ENCODE data around the gene CLEC12A. TPM values are rescaled to one million over a fixed set of nuclear protein-coding genes. Genes with fewer than 3 reads are reported as not detected.

Gene CLEC12A
- total RNA-seq, 1 experiment from 2014 or later: not detected

- Histone ChIP-seq H3K9ac (ENCODE audit: low read length) (no peak within 1 kb of the TSS), H3K27me3 (ENCODE audit: insufficient read depth, low read length) (no peaks in the 10 kb centered on the region), H3K79me2 (ENCODE audit: insufficient read depth, low read length) (no peaks in the 10 kb centered on the region), H3K4me2 (ENCODE audit: low read length) (no peak within 1 kb of the TSS), H3K9me3 (ENCODE audit: control insufficient read depth in 1 of 2, insufficient read depth in 1 of 2, low read depth in 1 of 2, low read length in 2 of 2) (no peaks in the 10 kb centered on the region), H3K4me3 (replicated peaks in 1 of 2; ENCODE audit: low read depth in 1 of 2, low read length in 2 of 2) (no peak within 1 kb of the TSS), H3K27ac (ENCODE audit: low read depth, low read length) (no peak within 1 kb of the TSS), H2AFZ (ENCODE audit: low read depth, low read length, poor library complexity, severe bottlenecking) (no peak within 1 kb of the TSS), H3K9me2 (ENCODE audit: insufficient read depth) (no peaks in the 10 kb centered on the region), H4K20me1 (ENCODE audit: insufficient read depth) (no peaks in the 10 kb centered on the region), H3K36me3 (ENCODE audit: control insufficient read depth in 1 of 2, insufficient read depth in 2 of 2, low read length in 2 of 2) (no peaks in the 10 kb centered on the region), H3K4me1 (ENCODE audit: control insufficient read depth in 1 of 2, insufficient read depth in 2 of 2, low read length in 2 of 2) (no peaks in the 10 kb centered on the region)
- ChIA-PET RAD21 (ENCODE audit: low non-redundant PET in 1 of 2, low total read pairs in 2 of 2, uncharacterized antibody in 2 of 2, unreplicated experiment in 2 of 2) (no interaction called here), CTCF (no interaction called here), POLR2A (no interaction called here)
- ATAC-seq (no peak), DNase-seq (ENCODE audit: low read depth, low spot score) (no peak)
- no peak for TF ChIP-seq SP1 (IDR thresholded peaks at IDR 0.05; ENCODE audit: low read depth)
- intact Hi-C loops (cut with micrococcal nuclease): loop anchor here (10.0 kb wide), 1 partner anchor 734 kb away; no protein-coding TSS in a partner anchor
- BruUV-seq (replicated peaks): no TSS peak
Observed at GRCh38 chr12:10030446-10030845, 59.2 kb downstream of the CLEC12A start, which contains the start of gene CLEC9A. Gene CLEC9A, plus strand, starts transcription at chr12:10030682. Its CDS starts 22,006 bp downstream, at chr12:10052688.

DNA sequence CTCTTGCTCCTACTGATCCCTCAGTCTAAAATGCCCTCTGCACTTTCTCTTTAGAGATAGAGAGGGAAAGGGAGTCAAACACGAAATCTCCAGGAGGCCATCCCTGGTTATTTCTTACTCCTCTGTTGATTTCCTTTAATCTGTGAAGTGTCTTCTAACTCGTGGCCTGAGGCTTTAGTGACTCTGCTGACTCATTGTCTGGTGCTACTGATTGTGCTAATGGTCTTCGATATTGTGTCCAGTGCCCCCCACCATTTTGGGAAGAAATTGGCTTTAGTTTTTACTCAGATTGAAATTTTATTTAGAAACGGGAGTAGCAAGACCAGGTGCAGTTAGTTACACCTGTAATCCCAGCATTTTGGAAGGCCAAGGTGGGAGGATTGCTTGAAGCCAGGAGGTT is 60.1 kb downstream of the CLEC12A start:
- CTCF ChIA-PET: no interaction called here
- H3K9me3 ChIP-seq (ENCODE audit: control insufficient read depth in 1 of 2, insufficient read depth in 1 of 2, low read depth in 1 of 2, low read length in 2 of 2): no peaks in the 10 kb centered on the region
- no peaks in the 10 kb centered on the region for H3K27me3 ChIP-seq (ENCODE audit: insufficient read depth, low read length)
- no TSS peak for BruUV-seq (replicated peaks)
- POLR2A ChIA-PET: no interaction called here
- H3K9me2 ChIP-seq (ENCODE audit: insufficient read depth): no peaks in the 10 kb centered on the region
- TF ChIP-seq SRF (IDR thresholded peaks at IDR 0.05; ENCODE audit: low read depth) (no peak), ELF1 (IDR thresholded peaks at IDR 0.05; ENCODE audit: borderline replicate concordance, low read depth) (no peak), JUND (IDR thresholded peaks at IDR 0.05) (no peak), CBX3 (IDR thresholded peaks at IDR 0.05; ENCODE audit: low read depth) (no peak), EZH2 (IDR thresholded peaks at IDR 0.05) (no peak), POLR2A (IDR thresholded peaks at IDR 0.05; ENCODE audit: borderline replicate concordance, extremely low read depth, insufficient read depth, insufficient read length) (no peak), CTCF (IDR thresholded peaks at IDR 0.05 in 2 of 3, conservative IDR thresholded peaks at IDR 0.05 in 1 of 3; ENCODE audit: borderline replicate concordance in 1 of 3, insufficient read depth in 1 of 3, low read depth in 2 of 3, low read length in 2 of 3) (no peak), YY1 (IDR thresholded peaks at IDR 0.05; ENCODE audit: extremely low read depth, insufficient replicate concordance, low read depth, low read length) (no peak), RAD21 (IDR thresholded peaks at IDR 0.05; ENCODE audit: low read depth) (no peak), EZH2phosphoT487 (IDR thresholded peaks at IDR 0.05; ENCODE audit: borderline replicate concordance) (no peak), SP1 (IDR thresholded peaks at IDR 0.05; ENCODE audit: low read depth) (no peak)
- TF ChIP-seq, protein P1, sequence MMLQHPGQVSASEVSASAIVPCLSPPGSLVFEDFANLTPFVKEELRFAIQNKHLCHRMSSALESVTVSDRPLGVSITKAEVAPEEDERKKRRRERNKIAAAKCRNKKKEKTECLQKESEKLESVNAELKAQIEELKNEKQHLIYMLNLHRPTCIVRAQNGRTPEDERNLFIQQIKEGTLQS (IDR thresholded peaks at IDR 0.05): no peak
- H3K27ac ChIP-seq (ENCODE audit: low read depth, low read length): no peak overlapping the region
- H3K36me3 ChIP-seq (ENCODE audit: control insufficient read depth in 1 of 2, insufficient read depth in 2 of 2, low read length in 2 of 2): no peaks in the 10 kb centered on the region
- H3K79me2 ChIP-seq (ENCODE audit: insufficient read depth, low read length): no peaks in the 10 kb centered on the region
- no peak overlapping the region for H3K4me3 ChIP-seq (replicated peaks in 1 of 2; ENCODE audit: low read depth in 1 of 2, low read length in 2 of 2)
- no peak overlapping the region for H3K4me2 ChIP-seq (ENCODE audit: low read length)
- H4K20me1 ChIP-seq (ENCODE audit: insufficient read depth): no peaks in the 10 kb centered on the region
- intact Hi-C loops (cut with micrococcal nuclease): loop anchor here (10.0 kb wide), 1 partner anchor 733 kb away; no protein-coding TSS in a partner anchor
- DNase-seq (ENCODE audit: low read depth, low spot score) (no peak), ATAC-seq (no peak)
- H3K9ac ChIP-seq (ENCODE audit: low read length): no peak overlapping the region
- RAD21 ChIA-PET (ENCODE audit: low non-redundant PET in 1 of 2, low total read pairs in 2 of 2, uncharacterized antibody in 2 of 2, unreplicated experiment in 2 of 2): no interaction called here
- no peak overlapping the region for H2AFZ ChIP-seq (ENCODE audit: low read depth, low read length, poor library complexity, severe bottlenecking)
- H3K4me1 ChIP-seq (ENCODE audit: control insufficient read depth in 1 of 2, insufficient read depth in 2 of 2, low read length in 2 of 2): no peaks in the 10 kb centered on the region

All from HCT116 (cell line).